GM12892 (cell line): ENCODE data around the gene ARF6.

Experiments
- POLR2A ChIP-seq: IDR thresholded peaks from 2 replicates; pipeline ENCODE4 v1.6.1; 2011; ENCODE audit warnings: low read depth, low read length, control low read depth
- POLR2AphosphoS5 ChIP-seq: IDR thresholded peaks from 2 replicates; pipeline ENCODE4 v1.6.1; 2011; ENCODE audit warnings: low read depth, low read length, control low read depth
- TAF1 ChIP-seq: IDR thresholded peaks from 2 replicates; pipeline ENCODE4 v1.6.1; 2011; ENCODE audit warnings: low read depth, mild to moderate bottlenecking, control low read depth, low read length, borderline replicate concordance

DNA sequence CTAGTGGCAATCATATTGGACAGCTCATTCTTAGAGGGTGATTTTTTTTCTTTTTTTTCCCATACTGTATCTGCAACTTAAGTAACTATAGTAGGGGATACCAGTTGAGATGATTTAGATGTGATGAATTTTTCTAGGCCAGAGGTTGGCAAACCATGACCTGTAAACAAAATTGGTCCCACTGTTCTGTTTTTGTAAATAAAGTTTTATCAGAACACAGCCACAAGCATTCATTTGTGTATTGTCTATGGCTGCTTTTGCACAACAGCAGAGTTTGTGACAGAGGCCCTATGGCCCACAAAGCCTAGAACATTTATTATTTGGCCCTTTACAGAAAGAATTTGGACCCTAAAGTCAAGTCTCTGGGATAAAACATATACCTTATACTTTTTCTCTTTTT is 11.4 kb downstream of the ARF6 start:
- no peak for TF ChIP-seq POLR2AphosphoS5
- TF ChIP-seq POLR2A = no peak
- no peak for TF ChIP-seq TAF1
